SW 1271 (cell line): ENCODE results near the gene OSBP2.

ENCODE experiments used
- DNase-seq, 2 experiments: peaks; one replicate each; lab custom pipeline; 2025; lab: John Stamatoyannopoulos, UW

The OSBP2 gene

GRCh38 chr22:30847583-30847982 lies 152.9 kb downstream of the OSBP2 start:
- no peak for DNase-seq

- DNase-seq, result no peak
These were observed 160.6 kb downstream of the OSBP2 start for GRCh38 chr22:30855266-30855665.

- DNase-seq, result no peak
These were observed 161.2 kb downstream of the OSBP2 start for GRCh38 chr22:30855677-30856518.

GRCh38 chr22:30856741-30857502 lies 162.2 kb downstream of the OSBP2 start:
- no peak for DNase-seq

GRCh38 chr22:30857791-30858190 lies 163.1 kb downstream of the OSBP2 start:
- no peak for DNase-seq

- DNase-seq, result no peak
These were observed 164.5 kb downstream of the OSBP2 start for GRCh38 chr22:30858976-30859713.

- no peak for DNase-seq
These were observed 165.0 kb downstream of the OSBP2 start for GRCh38 chr22:30859714-30860095.

GRCh38 chr22:30860176-30861105 lies 165.8 kb downstream of the OSBP2 start:
- DNase-seq, result no peak

GRCh38 chr22:30861131-30861530 lies 166.5 kb downstream of the OSBP2 start:
- DNase-seq, result no peak

- no peak for DNase-seq
These were observed 167.2 kb downstream of the OSBP2 start for GRCh38 chr22:30861688-30862552.

GRCh38 chr22:30863081-30863833 lies 168.6 kb downstream of the OSBP2 start:
- no peak for DNase-seq

GRCh38 chr22:30864441-30865420 lies 170.1 kb downstream of the OSBP2 start:
- DNase-seq, result no peak

- no peak for DNase-seq
These were observed 171.0 kb downstream of the OSBP2 start for GRCh38 chr22:30865656-30866055.

- no peak for DNase-seq
These were observed 171.5 kb downstream of the OSBP2 start for GRCh38 chr22:30866216-30866615.

GRCh38 chr22:30866811-30867271 lies 172.2 kb downstream of the OSBP2 start:
- no peak for DNase-seq

- no peak for DNase-seq
These were observed 173.3 kb downstream of the OSBP2 start for GRCh38 chr22:30867746-30868662.

- DNase-seq, result no peak
These were observed 174.2 kb downstream of the OSBP2 start for GRCh38 chr22:30868663-30869385.
